Fibroblast of villous mesenchyme (primary cell): Measurements from ENCODE around the gene AVL9. TPM values are rescaled to one million over a fixed set of nuclear protein-coding genes. Genes with fewer than 3 reads are reported as not detected.
A peak's percentile ranks its signal among the peaks of the same experiment; 100 is the strongest.

ENCODE experiments used
- DNase-seq: peaks from one replicate; pipeline ENCODE4 v3.0.0-alpha.2; 2010; ENCODE audit warnings: low read depth
- H3K4me3 ChIP-seq: 2 replicates; pipeline ENCODE4 v1.5.1; 2011; ENCODE audit warnings: low read depth, mild to moderate bottlenecking, low read length
- CTCF ChIP-seq: IDR thresholded peaks from 2 replicates; pipeline ENCODE4 v1.5.1; 2012; ENCODE audit warnings: low read depth, mild to moderate bottlenecking, low read length; ENCODE audit not compliant: insufficient read depth
- total RNA-seq: library from RNA; depleted of rRNA; stranded (reverse); fragments of >200 nt; gene quantifications from 2 replicates; pipeline ENCODE4 v1.2.3, GENCODE V29; 2012

Gene AVL9
- total RNA-seq, 1 donor = 41.9 TPM

- no peak for TF ChIP-seq CTCF
These were observed 18.3 kb upstream of the AVL9 start for GRCh38 chr7:32476816-32477648.

GRCh38 chr7:32477649-32477980, 17.7 kb upstream of the AVL9 start:
- H3K4me3 ChIP-seq = no peak overlapping the region
- TF ChIP-seq CTCF = no peak
- DNase-seq = no peak

More at GRCh38 chr7:32476816-32477648, 18.3 kb upstream of the AVL9 start:
- no peak overlapping the region for H3K4me3 ChIP-seq
- DNase-seq = no peak

GRCh38 chr7:32479574-32480200, 15.6 kb upstream of the AVL9 start:
- peak; percentile 60 for DNase-seq
- TF ChIP-seq CTCF = peak; percentile 91
- H3K4me3 ChIP-seq = no peak overlapping the region

GRCh38 chr7:32481176-32481575, 14.1 kb upstream of the AVL9 start:
- H3K4me3 ChIP-seq = no peak overlapping the region
- TF ChIP-seq CTCF = no peak
- DNase-seq = no peak

GRCh38 chr7:32481921-32482320, 13.4 kb upstream of the AVL9 start:
- no peak for DNase-seq
- no peak for TF ChIP-seq CTCF
- no peak overlapping the region for H3K4me3 ChIP-seq

GRCh38 chr7:32489788-32490126, 5.5 kb upstream of the AVL9 start:
- DNase-seq = no peak
- peak overlapping the region; percentile 88 for H3K4me3 ChIP-seq
- no peak for TF ChIP-seq CTCF
